ENCODE measurements around the gene HNRNPA1L2. TPM values are rescaled to one million over a fixed set of nuclear protein-coding genes. Genes with fewer than 3 reads are reported as not detected.

HNRNPA1L2 gene
- total RNA-seq, 1 donor from 2014 or later = 18.1 TPM

DNA sequence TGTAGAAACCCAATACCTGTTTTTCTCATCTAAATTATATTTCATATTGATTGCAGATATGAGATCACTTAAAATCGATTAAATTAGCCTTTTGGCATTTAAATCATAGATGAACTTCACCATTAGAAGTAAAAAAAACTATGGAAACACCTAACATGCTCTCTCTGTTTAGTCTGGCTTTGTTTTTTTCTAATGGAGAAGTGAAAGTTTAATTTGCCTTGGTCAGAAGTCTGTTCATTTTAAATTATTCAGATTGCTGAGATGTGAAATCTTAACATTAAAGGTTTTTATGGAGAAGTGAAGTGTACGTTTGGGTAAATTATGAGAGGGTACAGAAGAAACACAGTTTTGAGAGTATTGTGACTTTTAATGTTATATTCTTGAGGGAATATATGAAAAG lies 17.1 kb downstream of the HNRNPA1L2 start:
- Mint-ChIP-seq H3K4me1 (no peaks in the 10 kb centered on the region), H3K27me3 (ENCODE audit: low read depth) (no peaks in the 10 kb centered on the region), H3K27ac (no peak overlapping the region), H3K4me3 (no peak overlapping the region), H3K36me3 (peaks cover 17% of the 10 kb centered on the region), H3K9me3 (no peaks in the 10 kb centered on the region)
- DNase-seq (ENCODE audit: low spot score in 2 of 2, unreplicated experiment in 2 of 2) = no peak
- no peak for TF ChIP-seq CTCF (IDR thresholded peaks at IDR 0.05; ENCODE audit: unreplicated experiment)

GRCh38 chr13:52664272-52664671 lies 22.0 kb downstream of the HNRNPA1L2 start:
- Mint-ChIP-seq H3K36me3 (peaks cover 34% of the 10 kb centered on the region), H3K4me3 (no peak overlapping the region), H3K27me3 (ENCODE audit: low read depth) (no peaks in the 10 kb centered on the region), H3K27ac (no peak overlapping the region), H3K4me1 (no peaks in the 10 kb centered on the region), H3K9me3 (no peaks in the 10 kb centered on the region)
- TF ChIP-seq CTCF (IDR thresholded peaks at IDR 0.05; ENCODE audit: unreplicated experiment) = no peak
- no peak for DNase-seq (ENCODE audit: low spot score in 2 of 2, unreplicated experiment in 2 of 2)

GRCh38 chr13:52665325-52665724 lies 23.1 kb downstream of the HNRNPA1L2 start:
- DNase-seq (ENCODE audit: low spot score in 2 of 2, unreplicated experiment in 2 of 2) = no peak
- H3K36me3 Mint-ChIP-seq = peaks cover 28% of the 10 kb centered on the region
- TF ChIP-seq CTCF (IDR thresholded peaks at IDR 0.05; ENCODE audit: unreplicated experiment) = peak; percentile 41

GRCh38 chr13:52669677-52670076 lies 27.4 kb downstream of the HNRNPA1L2 start:
- peaks cover 14% of the 10 kb centered on the region for H3K36me3 Mint-ChIP-seq
- no peaks in the 10 kb centered on the region for H3K9me3 Mint-ChIP-seq

More at GRCh38 chr13:52665325-52665724, 23.1 kb downstream of the HNRNPA1L2 start:
- no peak overlapping the region for H3K27ac Mint-ChIP-seq
- H3K4me1 Mint-ChIP-seq = no peaks in the 10 kb centered on the region
- no peaks in the 10 kb centered on the region for H3K9me3 Mint-ChIP-seq
- H3K4me3 Mint-ChIP-seq = no peak overlapping the region
- no peaks in the 10 kb centered on the region for H3K27me3 Mint-ChIP-seq (ENCODE audit: low read depth)

DNA sequence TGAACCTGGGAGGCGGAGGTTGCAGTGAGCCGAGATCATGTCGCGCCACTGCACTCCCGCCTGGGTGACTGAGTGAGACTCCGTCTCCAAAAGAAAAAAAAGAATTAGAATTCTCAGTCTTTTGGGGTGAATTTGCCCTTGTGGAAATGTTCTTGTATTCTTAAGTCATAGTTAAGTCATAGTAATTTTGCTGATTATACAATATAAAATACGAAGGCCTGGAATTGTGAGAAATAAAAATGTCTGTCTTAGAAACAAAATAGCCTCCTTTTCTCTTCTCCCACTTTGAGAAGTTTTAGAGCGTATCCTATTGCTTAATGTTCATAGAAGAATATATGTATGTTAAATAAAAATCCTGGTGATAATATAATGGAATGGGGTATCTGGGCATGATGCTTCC lies 28.5 kb downstream of the HNRNPA1L2 start:
- no peak for TF ChIP-seq CTCF (IDR thresholded peaks at IDR 0.05; ENCODE audit: unreplicated experiment)
- H3K27me3 Mint-ChIP-seq (ENCODE audit: low read depth) = no peaks in the 10 kb centered on the region
- H3K9me3 Mint-ChIP-seq = no peaks in the 10 kb centered on the region

More at GRCh38 chr13:52669677-52670076, 27.4 kb downstream of the HNRNPA1L2 start:
- Mint-ChIP-seq H3K4me3 (no peak overlapping the region), H3K4me1 (no peaks in the 10 kb centered on the region), H3K27ac (no peak overlapping the region), H3K27me3 (ENCODE audit: low read depth) (no peaks in the 10 kb centered on the region)
- TF ChIP-seq CTCF (IDR thresholded peaks at IDR 0.05; ENCODE audit: unreplicated experiment) = peak; percentile 22
- no peak for DNase-seq (ENCODE audit: low spot score in 2 of 2, unreplicated experiment in 2 of 2)

GRCh38 chr13:52673465-52673864 lies 31.2 kb downstream of the HNRNPA1L2 start:
- Mint-ChIP-seq H3K27ac (no peak overlapping the region), H3K9me3 (no peaks in the 10 kb centered on the region), H3K4me1 (no peaks in the 10 kb centered on the region), H3K36me3 (peaks cover 12% of the 10 kb centered on the region), H3K27me3 (ENCODE audit: low read depth) (no peaks in the 10 kb centered on the region), H3K4me3 (no peak overlapping the region)
- TF ChIP-seq CTCF (IDR thresholded peaks at IDR 0.05; ENCODE audit: unreplicated experiment) = no peak
- DNase-seq (ENCODE audit: low spot score in 2 of 2, unreplicated experiment in 2 of 2) = no peak

More for the DNA sequence above, 28.5 kb downstream of the HNRNPA1L2 start:
- DNase-seq (ENCODE audit: low spot score in 2 of 2, unreplicated experiment in 2 of 2) = no peak
- Mint-ChIP-seq H3K36me3 (peaks cover 10% of the 10 kb centered on the region), H3K4me1 (no peaks in the 10 kb centered on the region), H3K4me3 (no peak overlapping the region), H3K27ac (no peak overlapping the region)
